Muscle layer of colon (tissue), 2 donors: ENCODE data around the gene CRISP2.

Experiments
- H3K27ac ChIP-seq: one replicate; pipeline ENCODE4 v1.7.0; 2013; ENCODE audit warnings: low read depth, mild to moderate bottlenecking, low read length, moderate library complexity
- H3K27me3 ChIP-seq, 2 donors: one replicate each; pipeline ENCODE4 v1.7.0; 2013; ENCODE audit warnings: low read length in 2 of 2, mild to moderate bottlenecking in 2 of 2; ENCODE audit not compliant: insufficient read depth in 2 of 2, control insufficient read depth in 1 of 2
- H3K36me3 ChIP-seq: one replicate; pipeline ENCODE4 v1.7.0; 2013; ENCODE audit warnings: mild to moderate bottlenecking, low read length; ENCODE audit not compliant: insufficient read depth
- H3K4me1 ChIP-seq: one replicate; pipeline ENCODE4 v1.7.0; 2013; ENCODE audit warnings: mild to moderate bottlenecking, low read length; ENCODE audit not compliant: insufficient read depth
- H3K4me3 ChIP-seq, 2 donors: one replicate each; pipeline ENCODE4 v1.7.0; 2013; ENCODE audit warnings: low read length in 2 of 2, low read depth in 1 of 2, mild to moderate bottlenecking in 1 of 2, moderate library complexity in 1 of 2
- H3K9ac ChIP-seq: one replicate; pipeline ENCODE4 v1.7.0; 2013; ENCODE audit warnings: low read length
- H3K9me3 ChIP-seq: one replicate; pipeline ENCODE4 v1.7.0; 2013; ENCODE audit warnings: mild to moderate bottlenecking, low read length
- donor health status: abdominal sarcoma.
- donor health status: Adenocarcinoma of cecum.

CRISP2 gene

DNA sequence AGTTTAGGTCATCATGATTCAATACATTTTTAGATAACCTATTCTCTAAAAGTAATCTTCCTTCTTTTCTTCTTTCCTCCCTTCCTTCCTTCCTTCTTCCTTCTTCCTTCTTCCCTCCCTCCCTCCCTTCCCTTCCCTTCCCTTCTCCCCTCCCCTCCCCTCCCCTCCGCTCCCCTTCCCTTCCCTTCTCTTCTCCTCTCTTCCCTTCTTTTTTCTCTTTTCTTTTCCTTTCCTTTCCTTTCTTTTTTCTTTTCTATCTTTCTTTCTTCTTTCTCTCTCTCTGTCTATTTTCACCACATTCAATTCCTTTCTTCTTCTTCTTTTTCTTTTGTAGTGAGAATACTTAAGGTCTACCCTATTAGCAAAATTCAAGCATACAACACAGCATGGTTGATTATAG, 59.4 kb downstream of the CRISP2 start:
- H3K9ac ChIP-seq: no peak overlapping the region
- H3K36me3 ChIP-seq: no peaks in the 10 kb centered on the region
- H3K27me3 ChIP-seq: no peaks in the 10 kb centered on the region
- H3K27ac ChIP-seq: no peak overlapping the region
- H3K4me3 ChIP-seq: no peak overlapping the region
- no peaks in the 10 kb centered on the region for H3K9me3 ChIP-seq
- H3K4me1 ChIP-seq: no peaks in the 10 kb centered on the region

GRCh38 chr6:49653438-49653837, 59.9 kb downstream of the CRISP2 start:
- no peaks in the 10 kb centered on the region for H3K9me3 ChIP-seq
- H3K27me3 ChIP-seq: no peaks in the 10 kb centered on the region
- no peaks in the 10 kb centered on the region for H3K4me1 ChIP-seq
- H3K4me3 ChIP-seq: no peak overlapping the region
- H3K36me3 ChIP-seq: no peaks in the 10 kb centered on the region
- H3K27ac ChIP-seq: no peak overlapping the region
- no peak overlapping the region for H3K9ac ChIP-seq

DNA sequence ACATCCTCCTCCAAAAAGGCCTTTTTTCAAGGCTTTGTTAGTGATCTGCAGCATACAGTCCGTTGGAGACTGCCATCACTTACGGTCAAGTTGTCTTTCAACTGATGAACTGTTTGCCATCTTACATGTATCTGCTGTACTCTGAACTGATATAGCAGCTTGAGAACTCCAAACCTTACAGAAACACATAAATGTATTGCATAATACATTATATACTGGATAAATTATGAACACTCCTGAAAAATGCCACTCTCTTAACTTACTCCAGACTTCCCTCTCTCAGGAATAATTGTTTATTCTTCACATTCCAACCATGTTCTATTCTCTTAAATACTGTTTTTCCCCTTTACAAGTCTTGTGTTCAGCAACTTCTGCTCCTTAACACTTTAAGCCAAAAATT, 62.1 kb downstream of the CRISP2 start:
- Histone ChIP-seq H3K27ac (no peak overlapping the region), H3K36me3 (no peaks in the 10 kb centered on the region), H3K9me3 (no peaks in the 10 kb centered on the region), H3K9ac (no peak overlapping the region), H3K27me3 (no peaks in the 10 kb centered on the region), H3K4me1 (no peaks in the 10 kb centered on the region), H3K4me3 (no peak overlapping the region)

DNA sequence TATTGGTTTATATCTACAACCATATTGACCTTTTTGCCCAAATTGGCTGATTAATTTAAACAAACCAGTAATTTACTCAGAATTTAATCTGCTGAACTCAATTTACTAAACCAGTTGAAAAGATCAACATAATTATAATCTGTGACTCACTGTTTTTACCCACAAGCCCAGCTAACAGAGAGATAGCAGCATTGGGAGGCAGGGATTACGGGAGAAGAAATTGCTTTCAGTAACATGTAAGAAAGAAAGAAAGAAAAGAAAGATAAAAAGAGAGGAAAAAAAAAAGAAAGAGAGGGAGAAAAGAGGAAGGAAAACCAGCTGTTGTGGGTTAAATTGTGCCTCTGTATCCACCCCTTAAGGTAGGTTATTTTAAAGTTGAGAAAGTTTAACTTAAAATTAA, 63.4 kb downstream of the CRISP2 start:
- H3K36me3 ChIP-seq: no peaks in the 10 kb centered on the region
- H3K9ac ChIP-seq: no peak overlapping the region
- no peak overlapping the region for H3K27ac ChIP-seq
- no peaks in the 10 kb centered on the region for H3K27me3 ChIP-seq
- H3K4me1 ChIP-seq: no peaks in the 10 kb centered on the region
- H3K9me3 ChIP-seq: no peaks in the 10 kb centered on the region
- H3K4me3 ChIP-seq: no peak overlapping the region

GRCh38 chr6:49648036-49648435, 65.3 kb downstream of the CRISP2 start:
- Histone ChIP-seq H3K9me3 (no peaks in the 10 kb centered on the region), H3K4me3 (no peak overlapping the region), H3K36me3 (no peaks in the 10 kb centered on the region), H3K27ac (no peak overlapping the region), H3K4me1 (no peaks in the 10 kb centered on the region), H3K27me3 (no peaks in the 10 kb centered on the region), H3K9ac (no peak overlapping the region)

- Histone ChIP-seq H3K27ac (no peak overlapping the region), H3K4me3 (no peak overlapping the region), H3K9ac (no peak overlapping the region)
Observed at GRCh38 chr6:49647476-49647875, 65.9 kb downstream of the CRISP2 start.

DNA sequence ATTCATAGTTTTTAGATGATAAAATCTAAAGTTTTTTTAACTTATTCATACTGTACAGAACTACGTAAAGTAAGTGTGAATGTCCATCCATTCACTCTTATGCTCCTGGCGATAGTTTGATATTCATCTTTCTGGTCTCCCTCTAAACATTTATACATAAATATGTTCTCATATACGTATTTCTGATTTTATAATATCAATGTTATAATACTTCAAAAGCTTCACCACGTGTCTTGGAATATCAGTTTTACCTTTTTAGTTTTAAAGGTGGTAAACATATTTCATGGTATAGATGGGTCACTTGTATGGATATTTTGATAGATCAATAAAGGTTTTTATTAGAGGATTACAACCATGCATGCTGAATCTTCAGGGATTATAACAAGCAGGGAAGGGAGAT, 66.4 kb downstream of the CRISP2 start:
- Histone ChIP-seq H3K9me3 (no peaks in the 10 kb centered on the region), H3K9ac (no peak overlapping the region), H3K27ac (no peak overlapping the region), H3K4me3 (no peak overlapping the region), H3K4me1 (no peaks in the 10 kb centered on the region), H3K27me3 (no peaks in the 10 kb centered on the region), H3K36me3 (no peaks in the 10 kb centered on the region)

More at GRCh38 chr6:49647476-49647875, 65.9 kb downstream of the CRISP2 start:
- no peaks in the 10 kb centered on the region for H3K9me3 ChIP-seq
- no peaks in the 10 kb centered on the region for H3K36me3 ChIP-seq
- H3K4me1 ChIP-seq: no peaks in the 10 kb centered on the region
- H3K27me3 ChIP-seq: no peaks in the 10 kb centered on the region

DNA sequence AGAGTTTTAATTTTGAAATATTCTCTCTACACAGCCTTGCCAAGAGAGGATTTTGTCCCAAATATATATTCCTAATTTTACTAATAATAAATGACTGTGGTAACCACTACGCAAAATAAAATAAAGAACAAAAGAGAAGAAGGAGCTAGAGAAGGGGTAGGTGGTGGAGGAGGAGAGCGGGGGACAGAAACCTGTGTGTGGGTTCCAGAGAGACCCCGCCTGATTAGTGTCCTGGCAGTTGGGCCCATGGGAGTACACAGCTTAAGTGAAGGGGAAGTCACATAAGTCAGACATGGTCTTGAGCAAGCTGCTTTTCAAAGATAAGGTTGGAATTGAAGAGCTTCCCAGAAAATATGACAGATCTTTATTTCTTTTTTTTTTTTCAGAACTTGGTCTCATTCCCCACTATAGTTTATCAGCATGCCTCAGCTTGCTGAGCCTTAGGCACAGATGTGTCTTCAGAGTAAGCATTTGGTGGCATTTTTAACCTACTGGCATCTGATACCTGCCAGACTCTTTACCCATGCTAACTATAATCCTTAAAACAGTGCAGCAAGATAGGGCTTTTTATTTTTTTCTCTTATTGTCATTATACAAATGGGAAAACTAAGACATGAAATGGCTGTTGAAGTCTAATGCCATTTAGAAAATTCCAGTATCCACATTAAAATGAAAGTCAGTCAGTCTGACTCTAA, 67.1 kb downstream of the CRISP2 start:
- Histone ChIP-seq H3K4me3 (no peak overlapping the region), H3K4me1 (no peaks in the 10 kb centered on the region), H3K36me3 (no peaks in the 10 kb centered on the region), H3K27me3 (no peaks in the 10 kb centered on the region), H3K27ac (no peak overlapping the region), H3K9me3 (no peaks in the 10 kb centered on the region), H3K9ac (no peak overlapping the region)

DNA sequence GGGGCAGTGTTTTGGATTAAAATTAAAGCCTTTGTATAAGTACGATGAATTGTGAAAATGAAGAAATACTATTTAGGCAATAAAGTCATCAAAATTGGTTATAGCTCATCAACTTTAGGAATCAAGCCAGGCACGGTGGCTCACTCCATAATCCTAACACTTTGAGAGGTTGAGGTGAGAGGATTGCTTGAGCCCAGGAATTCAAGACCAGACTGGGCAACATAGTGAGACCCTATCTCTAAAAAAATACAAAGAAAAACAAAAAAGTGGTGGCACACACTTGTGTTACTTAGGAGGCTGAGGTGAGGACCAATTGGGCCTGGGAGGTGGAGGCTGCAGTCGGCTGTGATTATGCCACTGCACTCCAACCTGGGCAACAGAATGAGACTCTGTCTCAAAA, 68.2 kb downstream of the CRISP2 start:
- no peak overlapping the region for H3K27ac ChIP-seq
- H3K9me3 ChIP-seq: no peaks in the 10 kb centered on the region
- H3K36me3 ChIP-seq: no peaks in the 10 kb centered on the region
- no peak overlapping the region for H3K4me3 ChIP-seq
- no peaks in the 10 kb centered on the region for H3K4me1 ChIP-seq
- H3K27me3 ChIP-seq: no peaks in the 10 kb centered on the region
- no peak overlapping the region for H3K9ac ChIP-seq
